Measurements from ENCODE around the gene ARL8A. TPM values are rescaled to one million over a fixed set of nuclear protein-coding genes. Genes with fewer than 3 reads are reported as not detected.

The ARL8A gene
- total RNA-seq, 2 donors from 2014 or later, result 36.3 to 41.0 TPM

DNA sequence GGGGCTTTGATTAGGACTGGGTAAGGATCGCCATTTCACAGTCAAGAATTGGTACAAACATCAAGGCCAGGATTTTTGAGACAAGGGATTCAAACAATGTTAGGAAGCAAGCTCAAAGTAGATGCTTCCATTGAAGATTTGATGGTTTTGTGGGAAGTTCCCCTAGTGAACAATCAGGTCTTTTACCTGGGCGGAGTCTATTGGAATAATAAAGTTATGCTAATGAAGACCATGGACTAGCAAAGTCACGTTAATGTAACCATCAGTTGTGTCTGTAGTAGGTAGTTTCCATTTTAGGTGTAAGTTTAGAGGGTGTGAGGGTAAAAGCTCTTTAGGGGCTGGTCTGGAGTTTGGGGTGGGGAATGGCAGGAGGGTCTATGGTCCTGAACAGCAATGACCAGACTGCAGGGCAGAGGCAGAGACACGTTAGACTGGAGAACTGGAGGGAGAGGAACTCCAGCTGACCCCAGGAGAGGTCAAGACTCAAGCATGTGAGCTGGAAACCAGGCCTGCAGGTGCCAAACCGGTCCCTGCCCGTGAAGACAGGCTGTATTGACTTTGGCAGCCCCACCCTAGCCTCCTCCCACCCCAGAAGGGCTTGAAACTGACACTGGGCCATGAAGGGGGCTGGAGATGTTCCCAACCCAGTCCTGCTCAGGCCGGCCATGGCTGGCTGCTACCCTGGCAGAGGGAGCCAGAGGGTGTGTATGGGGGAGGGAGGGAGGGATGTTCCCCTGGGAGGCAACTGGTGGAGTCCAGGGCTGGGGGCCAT is 57.8 kb downstream of the ARL8A start:
- Histone ChIP-seq H3K9me3 (no peaks in the 10 kb centered on the region), H3K27ac (no peak overlapping the region), H3K4me1 (ENCODE audit: control insufficient read depth in 1 of 2, low read depth in 2 of 2) (peaks cover 0 to 9% of the 10 kb centered on the region in 2 donors), H3K4me3 (no peak overlapping the region), H3K36me3 (no peaks in the 10 kb centered on the region), H3K27me3 (replicated peaks; ENCODE audit: insufficient read depth) (no peaks in the 10 kb centered on the region)
- DNase-seq (ENCODE audit: low spot score) (no peak), ATAC-seq (ENCODE audit: insufficient number of reproducible peaks, low FRiP score, low read depth) (no peak)
- TF ChIP-seq, protein P1, sequence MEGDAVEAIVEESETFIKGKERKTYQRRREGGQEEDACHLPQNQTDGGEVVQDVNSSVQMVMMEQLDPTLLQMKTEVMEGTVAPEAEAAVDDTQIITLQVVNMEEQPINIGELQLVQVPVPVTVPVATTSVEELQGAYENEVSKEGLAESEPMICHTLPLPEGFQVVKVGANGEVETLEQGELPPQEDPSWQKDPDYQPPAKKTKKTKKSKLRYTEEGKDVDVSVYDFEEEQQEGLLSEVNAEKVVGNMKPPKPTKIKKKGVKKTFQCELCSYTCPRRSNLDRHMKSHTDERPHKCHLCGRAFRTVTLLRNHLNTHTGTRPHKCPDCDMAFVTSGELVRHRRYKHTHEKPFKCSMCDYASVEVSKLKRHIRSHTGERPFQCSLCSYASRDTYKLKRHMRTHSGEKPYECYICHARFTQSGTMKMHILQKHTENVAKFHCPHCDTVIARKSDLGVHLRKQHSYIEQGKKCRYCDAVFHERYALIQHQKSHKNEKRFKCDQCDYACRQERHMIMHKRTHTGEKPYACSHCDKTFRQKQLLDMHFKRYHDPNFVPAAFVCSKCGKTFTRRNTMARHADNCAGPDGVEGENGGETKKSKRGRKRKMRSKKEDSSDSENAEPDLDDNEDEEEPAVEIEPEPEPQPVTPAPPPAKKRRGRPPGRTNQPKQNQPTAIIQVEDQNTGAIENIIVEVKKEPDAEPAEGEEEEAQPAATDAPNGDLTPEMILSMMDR (IDR thresholded peaks at IDR 0.05), result no peak

DNA sequence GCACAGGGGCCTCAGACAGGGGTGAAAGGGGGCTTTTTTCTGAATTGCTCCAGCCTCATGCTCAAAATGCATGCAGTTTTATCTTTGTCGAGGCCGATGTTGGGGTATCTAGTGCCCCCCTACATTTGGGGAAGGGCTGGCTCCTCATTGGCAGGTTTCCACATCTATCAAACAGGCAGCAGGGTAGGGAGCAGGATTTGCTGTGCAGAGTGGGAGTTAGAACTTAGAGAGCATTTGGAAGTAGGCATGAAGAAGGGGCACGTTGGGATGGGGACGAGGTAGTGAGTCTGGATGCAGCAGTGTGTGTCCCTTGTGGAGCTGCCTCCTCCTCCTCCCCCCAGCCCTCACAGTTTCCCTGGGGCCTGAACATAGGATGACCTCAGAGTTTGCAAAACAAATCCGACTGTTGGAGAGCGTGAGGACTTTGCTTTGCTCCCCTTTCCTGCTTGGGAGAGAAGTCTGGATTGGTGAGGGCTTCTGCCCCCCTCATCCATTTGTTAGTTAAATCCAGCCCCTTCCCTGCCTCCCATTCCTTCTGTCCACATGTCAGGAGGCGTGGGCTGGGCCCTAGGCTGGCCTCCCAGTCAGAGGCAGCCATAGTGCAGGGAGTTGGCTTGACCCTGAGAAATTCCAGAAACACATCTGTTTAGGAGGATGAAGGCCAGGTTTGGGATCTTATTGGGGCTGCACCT is 58.7 kb downstream of the ARL8A start:
- Histone ChIP-seq H3K4me1 (ENCODE audit: control insufficient read depth in 1 of 2, low read depth in 2 of 2) (peaks cover 0 to 9% of the 10 kb centered on the region in 2 donors), H3K36me3 (no peaks in the 10 kb centered on the region), H3K4me3 (no peak overlapping the region), H3K9me3 (no peaks in the 10 kb centered on the region), H3K27ac (no peak overlapping the region), H3K27me3 (replicated peaks; ENCODE audit: insufficient read depth) (no peaks in the 10 kb centered on the region)
- DNase-seq (ENCODE audit: low spot score), result no peak
- TF ChIP-seq, protein P1 (IDR thresholded peaks at IDR 0.05), result no peak
- no peak for ATAC-seq (ENCODE audit: insufficient number of reproducible peaks, low FRiP score, low read depth)

DNA sequence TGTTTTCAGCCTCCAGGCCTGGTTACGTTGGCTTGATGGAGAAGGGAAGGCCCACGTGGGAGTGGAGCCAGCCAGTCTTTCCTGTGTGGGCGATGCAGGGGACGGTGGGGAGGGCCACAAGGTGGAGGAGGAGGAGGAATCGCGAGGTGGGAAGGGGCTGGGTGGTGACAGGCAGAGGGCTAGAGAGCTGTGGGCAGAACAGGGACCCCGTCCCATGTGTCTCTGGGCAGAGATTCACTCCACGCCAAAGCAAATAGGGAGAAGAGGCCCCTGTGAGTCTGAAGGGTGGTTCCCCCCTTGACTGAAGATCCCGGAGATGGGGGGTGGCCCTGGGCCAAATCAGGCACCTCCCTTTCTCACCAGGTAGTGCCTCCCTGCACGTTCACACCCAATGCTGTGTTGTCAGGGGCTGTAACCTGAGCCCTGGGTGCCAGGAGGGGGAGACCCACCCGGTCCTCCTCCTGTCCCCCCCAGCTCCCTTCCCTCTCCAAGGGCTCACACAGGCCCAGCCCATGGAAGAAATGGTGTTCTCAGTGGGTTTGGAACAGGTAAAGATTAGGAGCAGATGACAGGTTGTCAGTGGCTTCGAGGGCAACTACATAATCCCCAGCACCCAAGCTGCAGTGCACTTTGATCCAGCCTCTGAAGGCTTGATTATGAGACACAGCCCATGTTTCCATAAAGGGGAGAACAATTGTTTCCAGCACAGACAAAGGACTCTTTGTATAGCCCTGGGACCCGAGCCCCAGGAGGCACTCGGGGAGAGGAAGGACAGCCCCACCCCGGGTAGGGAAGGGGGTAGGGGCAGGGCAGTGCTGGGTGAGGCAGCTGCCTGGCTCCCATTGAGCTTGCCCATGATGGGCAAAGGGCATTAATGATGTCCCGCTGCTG is 59.5 kb downstream of the ARL8A start:
- H3K27me3 ChIP-seq (replicated peaks; ENCODE audit: insufficient read depth), result no peaks in the 10 kb centered on the region
- H3K9me3 ChIP-seq, result no peaks in the 10 kb centered on the region
- no peak overlapping the region for H3K27ac ChIP-seq
- H3K36me3 ChIP-seq, result no peaks in the 10 kb centered on the region
- H3K4me1 ChIP-seq (ENCODE audit: control insufficient read depth in 1 of 2, low read depth in 2 of 2), result peaks cover 0 to 9% of the 10 kb centered on the region in 2 donors
- H3K4me3 ChIP-seq, result no peak overlapping the region
- TF ChIP-seq, protein P1 (IDR thresholded peaks at IDR 0.05), result no peak
- ATAC-seq (ENCODE audit: insufficient number of reproducible peaks, low FRiP score, low read depth) (no peak), DNase-seq (ENCODE audit: low spot score) (no peak)

Other genes with a start within 250 kb of the ARL8A start
- 100 to 1,000 TPM; 638 to 761 TPM for gene LMOD1, start 198.2 kb downstream of the ARL8A start, total RNA-seq
- gene TIMM17A, start 189.2 kb downstream of the ARL8A start, total RNA-seq, result 10 to 100 TPM; 29.6 to 44.7 TPM
- 10 to 100 TPM; 46.3 to 58.2 TPM for gene RNPEP, start 162.1 kb downstream of the ARL8A start, total RNA-seq
- 1 to 10 TPM in 1 of 2 donors, under 1 TPM in 1; 0.95 to 4.9 TPM for gene ELF3, start 134.2 kb downstream of the ARL8A start, total RNA-seq
- gene GPR37L1, start 21.8 kb downstream of the ARL8A start, total RNA-seq, result not detected
- 1 to 10 TPM; 4.3 to 6.1 TPM for gene PTPN7, start 15.9 kb upstream of the ARL8A start, total RNA-seq
- 10 to 100 TPM; 76.6 to 99.0 TPM for gene LGR6, start 49.1 kb upstream of the ARL8A start, total RNA-seq
- gene UBE2T, start 197.2 kb upstream of the ARL8A start, total RNA-seq, result under 1 TPM in 1 of 2 donors, not detected in 1; 0.68 TPM
- gene PPP1R12B, start 204.0 kb upstream of the ARL8A start, total RNA-seq, result 100 to 1,000 TPM; 573 to 677 TPM